ENCODE results near the gene CCDC93.

DNA sequence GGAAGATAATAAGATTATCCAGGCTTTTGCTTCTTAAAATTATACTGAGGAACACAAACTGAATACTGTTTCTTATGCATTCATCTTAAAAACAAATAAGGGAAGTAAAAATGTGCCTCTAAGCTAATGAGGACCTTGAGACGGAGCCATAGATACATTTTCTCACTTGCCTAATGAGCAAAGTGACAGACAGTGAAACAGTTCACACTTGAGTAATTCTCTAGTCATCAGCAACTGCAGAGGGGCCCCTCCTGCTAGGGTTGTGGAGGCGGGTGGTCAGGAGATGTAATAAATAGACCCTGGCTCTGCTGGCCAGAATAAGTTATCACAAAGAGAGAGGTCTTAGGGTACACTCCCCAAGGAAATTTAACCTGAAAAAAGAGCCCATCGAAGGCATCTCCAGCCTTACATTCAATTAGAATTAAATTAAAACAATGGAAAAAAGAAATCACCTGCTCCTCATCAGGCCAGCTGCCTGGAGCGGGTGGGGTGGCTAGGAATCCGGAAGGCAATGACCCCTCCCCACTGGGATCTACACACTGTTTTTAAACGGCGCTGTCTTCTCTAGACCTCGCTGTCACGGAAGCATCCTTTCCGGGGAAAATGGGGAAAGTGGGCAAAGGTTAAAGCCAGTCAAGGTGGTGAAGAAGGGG is 41.8 kb upstream of the CCDC93 start:
- no peak for TF ChIP-seq POLR2A (IDR thresholded peaks at IDR 0.05; ENCODE audit: extremely low read depth, insufficient read length)
- TF ChIP-seq, protein P1, sequence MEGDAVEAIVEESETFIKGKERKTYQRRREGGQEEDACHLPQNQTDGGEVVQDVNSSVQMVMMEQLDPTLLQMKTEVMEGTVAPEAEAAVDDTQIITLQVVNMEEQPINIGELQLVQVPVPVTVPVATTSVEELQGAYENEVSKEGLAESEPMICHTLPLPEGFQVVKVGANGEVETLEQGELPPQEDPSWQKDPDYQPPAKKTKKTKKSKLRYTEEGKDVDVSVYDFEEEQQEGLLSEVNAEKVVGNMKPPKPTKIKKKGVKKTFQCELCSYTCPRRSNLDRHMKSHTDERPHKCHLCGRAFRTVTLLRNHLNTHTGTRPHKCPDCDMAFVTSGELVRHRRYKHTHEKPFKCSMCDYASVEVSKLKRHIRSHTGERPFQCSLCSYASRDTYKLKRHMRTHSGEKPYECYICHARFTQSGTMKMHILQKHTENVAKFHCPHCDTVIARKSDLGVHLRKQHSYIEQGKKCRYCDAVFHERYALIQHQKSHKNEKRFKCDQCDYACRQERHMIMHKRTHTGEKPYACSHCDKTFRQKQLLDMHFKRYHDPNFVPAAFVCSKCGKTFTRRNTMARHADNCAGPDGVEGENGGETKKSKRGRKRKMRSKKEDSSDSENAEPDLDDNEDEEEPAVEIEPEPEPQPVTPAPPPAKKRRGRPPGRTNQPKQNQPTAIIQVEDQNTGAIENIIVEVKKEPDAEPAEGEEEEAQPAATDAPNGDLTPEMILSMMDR (IDR thresholded peaks at IDR 0.05; ENCODE audit: low read depth, low read length): no peak
- TF ChIP-seq, protein P2, sequence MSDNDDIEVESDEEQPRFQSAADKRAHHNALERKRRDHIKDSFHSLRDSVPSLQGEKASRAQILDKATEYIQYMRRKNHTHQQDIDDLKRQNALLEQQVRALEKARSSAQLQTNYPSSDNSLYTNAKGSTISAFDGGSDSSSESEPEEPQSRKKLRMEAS (IDR thresholded peaks at IDR 0.05; ENCODE audit: low read depth, low read length): no peak
- no peak for TF ChIP-seq MYC (IDR thresholded peaks at IDR 0.05; ENCODE audit: low read depth, low read length)
